ENCODE data around the gene HHIPL1. TPM values are rescaled to one million over a fixed set of nuclear protein-coding genes. Genes with fewer than 3 reads are reported as not detected.

The HHIPL1 gene
- total and polyA plus RNA-seq, 8 donors, result 2.2 to 3.1 (median 2.6) TPM

- TF ChIP-seq, protein P1, sequence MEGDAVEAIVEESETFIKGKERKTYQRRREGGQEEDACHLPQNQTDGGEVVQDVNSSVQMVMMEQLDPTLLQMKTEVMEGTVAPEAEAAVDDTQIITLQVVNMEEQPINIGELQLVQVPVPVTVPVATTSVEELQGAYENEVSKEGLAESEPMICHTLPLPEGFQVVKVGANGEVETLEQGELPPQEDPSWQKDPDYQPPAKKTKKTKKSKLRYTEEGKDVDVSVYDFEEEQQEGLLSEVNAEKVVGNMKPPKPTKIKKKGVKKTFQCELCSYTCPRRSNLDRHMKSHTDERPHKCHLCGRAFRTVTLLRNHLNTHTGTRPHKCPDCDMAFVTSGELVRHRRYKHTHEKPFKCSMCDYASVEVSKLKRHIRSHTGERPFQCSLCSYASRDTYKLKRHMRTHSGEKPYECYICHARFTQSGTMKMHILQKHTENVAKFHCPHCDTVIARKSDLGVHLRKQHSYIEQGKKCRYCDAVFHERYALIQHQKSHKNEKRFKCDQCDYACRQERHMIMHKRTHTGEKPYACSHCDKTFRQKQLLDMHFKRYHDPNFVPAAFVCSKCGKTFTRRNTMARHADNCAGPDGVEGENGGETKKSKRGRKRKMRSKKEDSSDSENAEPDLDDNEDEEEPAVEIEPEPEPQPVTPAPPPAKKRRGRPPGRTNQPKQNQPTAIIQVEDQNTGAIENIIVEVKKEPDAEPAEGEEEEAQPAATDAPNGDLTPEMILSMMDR (IDR thresholded peaks at IDR 0.05), result no peak
- no peak for ATAC-seq
- intact Hi-C loops (cut with DNase I), result no loop called here
These were observed 61.4 kb downstream of the HHIPL1 start for GRCh38 chr14:99706107-99706900.

DNA sequence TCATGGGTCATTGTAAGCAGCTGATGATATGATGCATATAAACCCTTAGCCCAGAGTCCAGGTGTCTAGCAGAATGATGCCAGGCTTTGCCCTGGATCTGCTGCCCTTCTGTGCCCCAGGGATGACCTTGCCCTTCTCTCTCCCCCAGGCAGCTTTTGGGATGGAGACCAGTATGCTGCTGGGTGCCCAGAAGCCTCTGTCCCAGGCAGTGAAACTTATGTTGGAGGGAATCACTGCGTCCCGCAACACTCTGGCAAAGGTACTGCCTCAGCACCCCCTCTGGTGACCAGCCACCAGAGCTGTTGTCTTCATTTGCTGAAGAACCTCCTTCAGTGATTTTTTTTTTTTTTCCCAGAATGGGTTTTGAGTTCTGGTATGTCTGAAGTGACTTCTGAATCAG lies 62.5 kb downstream of the HHIPL1 start:
- peaks cover 0 to 19% of the 10 kb centered on the region in 2 donors for H3K9me3 ChIP-seq
- no peaks in the 10 kb centered on the region for H3K36me3 ChIP-seq
- TF ChIP-seq, protein P1 (IDR thresholded peaks at IDR 0.05), result no peak
- ATAC-seq (no peak), DNase-seq (no peak)
- intact Hi-C loops (cut with DNase I), result no loop called here
- H3K4me1 ChIP-seq, result no peaks in the 10 kb centered on the region
- no peaks in the 10 kb centered on the region for H3K27me3 ChIP-seq
- no peak overlapping the region for H3K4me3 ChIP-seq
- H3K27ac ChIP-seq, result no peak overlapping the region

More at GRCh38 chr14:99706107-99706900, 61.4 kb downstream of the HHIPL1 start:
- Histone ChIP-seq H3K4me1 (no peaks in the 10 kb centered on the region), H3K27ac (no peak overlapping the region), H3K27me3 (no peaks in the 10 kb centered on the region), H3K36me3 (no peaks in the 10 kb centered on the region), H3K4me3 (no peak overlapping the region), H3K9me3 (peaks cover 0 to 19% of the 10 kb centered on the region in 2 donors)
- no peak for DNase-seq

DNA sequence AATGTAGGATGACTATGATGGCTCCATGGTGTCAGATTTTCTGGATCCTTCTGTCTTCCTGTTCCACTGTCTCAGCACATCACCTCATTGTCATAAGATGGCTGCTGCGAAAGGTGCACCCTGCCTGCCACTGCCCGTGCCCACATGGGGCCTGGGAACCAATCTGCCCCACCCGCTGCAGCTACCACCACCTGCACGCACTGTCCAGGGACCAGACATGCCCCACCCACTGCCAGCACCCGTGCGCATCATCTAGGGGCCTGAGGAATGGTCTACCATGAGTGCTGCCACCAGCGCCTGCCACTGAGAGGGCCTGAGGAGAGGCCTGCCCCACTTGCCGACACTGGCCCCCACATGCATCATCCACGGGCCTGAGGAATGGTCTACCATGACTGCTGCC lies 63.0 kb downstream of the HHIPL1 start:
- H3K4me3 ChIP-seq, result no peak overlapping the region
- ATAC-seq, result no peak
- no peak overlapping the region for H3K27ac ChIP-seq
- intact Hi-C loops (cut with DNase I), result no loop called here
- no peaks in the 10 kb centered on the region for H3K36me3 ChIP-seq
- DNase-seq, result no peak
- TF ChIP-seq, protein P1 (IDR thresholded peaks at IDR 0.05), result no peak
- H3K4me1 ChIP-seq, result no peaks in the 10 kb centered on the region
- no peaks in the 10 kb centered on the region for H3K27me3 ChIP-seq
- H3K9me3 ChIP-seq, result peaks cover 0 to 19% of the 10 kb centered on the region in 2 donors

DNA sequence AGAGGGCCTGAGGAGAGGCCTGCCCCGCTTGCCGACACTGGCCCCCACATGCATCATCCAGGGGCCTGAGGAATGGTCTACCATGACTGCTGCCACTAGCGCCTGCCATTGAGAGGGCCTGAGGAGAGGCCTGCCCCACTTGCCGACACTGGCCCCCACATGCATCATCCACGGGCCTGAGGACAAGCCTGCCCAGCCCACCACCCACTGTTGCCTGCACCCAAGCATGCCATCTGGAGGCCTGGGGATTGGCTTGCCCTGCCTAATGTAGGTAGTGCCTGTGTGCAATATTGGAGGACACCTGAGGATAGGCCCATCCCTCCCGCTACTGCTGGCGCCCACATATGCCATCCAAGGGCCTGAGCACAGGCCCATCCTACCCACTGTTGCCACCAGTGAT lies 63.5 kb downstream of the HHIPL1 start:
- Histone ChIP-seq H3K27me3 (no peaks in the 10 kb centered on the region), H3K9me3 (peaks cover 0 to 14% of the 10 kb centered on the region in 2 donors), H3K27ac (no peak overlapping the region), H3K36me3 (no peaks in the 10 kb centered on the region), H3K4me3 (no peak overlapping the region), H3K4me1 (no peaks in the 10 kb centered on the region)
- ATAC-seq (no peak), DNase-seq (no peak)
- TF ChIP-seq, protein P1 (IDR thresholded peaks at IDR 0.05), result no peak
- intact Hi-C loops (cut with DNase I), result no loop called here

GRCh38 chr14:99713972-99714371 lies 69.0 kb downstream of the HHIPL1 start:
- TF ChIP-seq, protein P1 (IDR thresholded peaks at IDR 0.05), result no peak
- no peaks in the 10 kb centered on the region for H3K36me3 ChIP-seq
- no peaks in the 10 kb centered on the region for H3K27me3 ChIP-seq
- H3K27ac ChIP-seq, result no peak overlapping the region
- H3K4me1 ChIP-seq, result no peaks in the 10 kb centered on the region
- H3K4me3 ChIP-seq, result no peak overlapping the region
- no peak for DNase-seq
- H3K9me3 ChIP-seq, result no peaks in the 10 kb centered on the region
- ATAC-seq, result no peak
- intact Hi-C loops (cut with DNase I), result no loop called here

Measured in left lung (tissue), 10 donors.